Loucy (cell line): ENCODE results near the gene C22orf23.
A peak's percentile ranks its signal among the peaks of the same experiment; 100 is the strongest.

Experiments used
- H2AFZ ChIP-seq: fragments of 200-600 bp; sonication (generic); 2 replicates; pipeline ENCODE4 v1.6.0; 2016; ENCODE audit warnings: antibody characterized with exemption, mild to moderate bottlenecking, low read length, moderate library complexity
- H3F3A ChIP-seq: fragments of 200-600 bp; 2 replicates; pipeline ENCODE4 v1.6.0; 2016; ENCODE audit warnings: antibody characterized with exemption, low read depth, mild to moderate bottlenecking
- H3K27me3 ChIP-seq: fragments of 200-600 bp; sonication (generic); 2 replicates; pipeline ENCODE4 v1.6.1; 2014; ENCODE audit warnings: low read length, mild to moderate bottlenecking; ENCODE audit not compliant: insufficient read depth, poor library complexity, severe bottlenecking
- H3K36me3 ChIP-seq: fragments of 200-600 bp; sonication (generic); 2 replicates; pipeline ENCODE4 v1.6.1; 2016; ENCODE audit warnings: low read length; ENCODE audit not compliant: insufficient read depth
- H3K4me1 ChIP-seq: fragments of 200-600 bp; sonication (generic); 2 replicates; pipeline ENCODE4 v1.5.1; 2014; ENCODE audit warnings: low read length, mild to moderate bottlenecking; ENCODE audit not compliant: insufficient read depth, poor library complexity, severe bottlenecking
- H3K4me2 ChIP-seq: fragments of 200-600 bp; sonication (generic); 2 replicates; pipeline ENCODE4 v1.6.0; 2014; ENCODE audit warnings: antibody characterized with exemption, low read length, low read depth, mild to moderate bottlenecking; ENCODE audit not compliant: poor library complexity, severe bottlenecking
- H3K4me3 ChIP-seq: fragments of 200-600 bp; sonication (generic); 2 replicates; pipeline ENCODE4 v1.5.1; 2014; ENCODE audit warnings: low read length, mild to moderate bottlenecking, mixed read lengths; ENCODE audit not compliant: poor library complexity, severe bottlenecking
- H3K79me2 ChIP-seq: fragments of 200-600 bp; sonication (generic); 2 replicates; pipeline ENCODE4 v1.6.1; 2014; ENCODE audit warnings: low read length; ENCODE audit not compliant: insufficient read depth
- H3K9ac ChIP-seq: fragments of 200-600 bp; sonication (generic); 2 replicates; pipeline ENCODE4 v1.6.0; 2014; ENCODE audit warnings: mild to moderate bottlenecking, low read depth, low read length, moderate library complexity; ENCODE audit not compliant: poor library complexity, severe bottlenecking
- H3K9me2 ChIP-seq: fragments of 200-600 bp; sonication (generic); replicated peaks from 2 replicates; pipeline ENCODE4 v1.6.1; 2016; ENCODE audit warnings: low read depth, low read length, mixed read lengths
- H3K9me3 ChIP-seq: fragments of 200-600 bp; sonication (generic); 2 replicates; pipeline ENCODE4 v1.6.1; 2014; ENCODE audit warnings: mild to moderate bottlenecking, antibody characterized with exemption, low read length, low read depth; ENCODE audit not compliant: insufficient read depth
- H4K20me1 ChIP-seq: fragments of 200-600 bp; sonication (generic); 2 replicates; pipeline ENCODE4 v1.6.0; 2014; ENCODE audit warnings: antibody characterized with exemption, low read length, mild to moderate bottlenecking; ENCODE audit not compliant: insufficient read depth, poor library complexity, severe bottlenecking
- CTCF ChIP-seq: fragments of 200-600 bp; sonication (generic); conservative IDR thresholded peaks from 2 replicates; pipeline ENCODE4 v1.5.1; 2014; ENCODE audit warnings: mild to moderate bottlenecking, antibody characterized with exemption, low read length
- EZH2phosphoT487 ChIP-seq: fragments of 200-600 bp; IDR thresholded peaks from 2 replicates; pipeline ENCODE4 v1.6.1; 2018; ENCODE audit warnings: antibody characterized with exemption, mild to moderate bottlenecking, moderate library complexity, borderline replicate concordance

The C22orf23 gene

GRCh38 chr22:37933711-37934376 lies 19.6 kb downstream of the C22orf23 start:
- TF ChIP-seq CTCF = peak; percentile 89
- no peak for TF ChIP-seq EZH2phosphoT487
- no peaks in the 10 kb centered on the region for H4K20me1 ChIP-seq
- no peaks in the 10 kb centered on the region for H3K9me2 ChIP-seq

GRCh38 chr22:37932821-37933578 lies 20.4 kb downstream of the C22orf23 start:
- H2AFZ ChIP-seq = no peak overlapping the region
- no peak overlapping the region for H3K4me3 ChIP-seq
- no peaks in the 10 kb centered on the region for H3K27me3 ChIP-seq
- no peak overlapping the region for H3K9ac ChIP-seq
- H3K9me2 ChIP-seq = no peaks in the 10 kb centered on the region
- no peaks in the 10 kb centered on the region for H3K79me2 ChIP-seq
- H3F3A ChIP-seq = no peaks in the 10 kb centered on the region
- peaks cover 3% of the 10 kb centered on the region for H3K4me1 ChIP-seq
- no peak overlapping the region for H3K4me2 ChIP-seq
- peaks cover 16% of the 10 kb centered on the region; the same call in 1 of the 2 replicates for H3K36me3 ChIP-seq
- TF ChIP-seq EZH2phosphoT487 (no peak), CTCF (no peak)
- H3K9me3 ChIP-seq = no peaks in the 10 kb centered on the region
- no peaks in the 10 kb centered on the region for H4K20me1 ChIP-seq

More at GRCh38 chr22:37933711-37934376, 19.6 kb downstream of the C22orf23 start:
- no peaks in the 10 kb centered on the region for H3K27me3 ChIP-seq
- H3K4me3 ChIP-seq = no peak overlapping the region
- H3K36me3 ChIP-seq = peaks cover 13% of the 10 kb centered on the region; the same call in 1 of the 2 replicates
- H3K4me2 ChIP-seq = peak overlapping the region; percentile 26
- no peak overlapping the region for H3K9ac ChIP-seq
- peak overlapping the region; percentile 6; the same call in 1 of the 2 replicates for H2AFZ ChIP-seq
- no peaks in the 10 kb centered on the region for H3F3A ChIP-seq
- peaks cover 3% of the 10 kb centered on the region for H3K4me1 ChIP-seq
- no peaks in the 10 kb centered on the region for H3K79me2 ChIP-seq
- no peaks in the 10 kb centered on the region for H3K9me3 ChIP-seq

GRCh38 chr22:37932401-37932800 lies 21.0 kb downstream of the C22orf23 start:
- Histone ChIP-seq H3K4me1 (peaks cover 3% of the 10 kb centered on the region), H3K36me3 (peaks cover 13% of the 10 kb centered on the region; the same call in 1 of the 2 replicates), H3K4me2 (no peak overlapping the region), H4K20me1 (no peaks in the 10 kb centered on the region), H3K9me2 (no peaks in the 10 kb centered on the region), H3K27me3 (no peaks in the 10 kb centered on the region), H3K79me2 (no peaks in the 10 kb centered on the region), H3K9ac (no peak overlapping the region), H2AFZ (no peak overlapping the region), H3F3A (no peaks in the 10 kb centered on the region), H3K4me3 (no peak overlapping the region), H3K9me3 (no peaks in the 10 kb centered on the region)
- no peak for TF ChIP-seq CTCF
- no peak for TF ChIP-seq EZH2phosphoT487
